H1 (cell line): Measurements from ENCODE around the gene ITFG2. TPM values are rescaled to one million over a fixed set of nuclear protein-coding genes. Genes with fewer than 3 reads are reported as not detected.

Experiments used
- CTCF ChIA-PET: fragments of 300-600 bp; sonication (Branson Sonifier 250); formaldehyde crosslinking; loops from one replicate; lab custom pipeline; 2021; ENCODE audit not compliant: partially characterized antibody; lab: Charles Lee
- POLR2A ChIA-PET: fragments of 300-600 bp; sonication (Branson Sonifier 250); formaldehyde crosslinking; loops from one replicate; lab custom pipeline; 2021; ENCODE audit warnings: inconsistent platforms; ENCODE audit not compliant: partially characterized antibody; lab: Charles Lee
- DNase-seq, 2 experiments: peaks; one replicate each; pipeline versions ENCODE4 v3.0.0 to v3.0.0-alpha.2; 2010 to 2022; ENCODE audit warnings: low spot score in 2 of 2, low read depth in 1 of 2, mixed read lengths in 1 of 2
- FAIRE-seq: peaks from 2 replicates; lab custom pipeline; 2011; peaks lifted over from hg19 to GRCh38; lab: Jason Lieb, UNC
- H2AFZ ChIP-seq: 2 replicates; pipeline ENCODE4 v1.8.1; 2012; ENCODE audit warnings: low read length, inconsistent platforms
- H2AK5ac ChIP-seq: 2 replicates; pipeline ENCODE4 v1.6.1; 2013; ENCODE audit warnings: low read depth, low read length
- H2BK120ac ChIP-seq: replicated peaks from 2 replicates; pipeline ENCODE3; 2013; ENCODE audit warnings: low read depth, low read length, inconsistent platforms
- H2BK12ac ChIP-seq: 2 replicates; pipeline ENCODE4 v1.6.1; 2013; ENCODE audit warnings: low read depth, low read length
- H2BK15ac ChIP-seq: 2 replicates; pipeline ENCODE4 v1.6.1; 2013; ENCODE audit warnings: low read length
- H2BK20ac ChIP-seq: 2 replicates; pipeline ENCODE4 v1.6.1; 2013; ENCODE audit warnings: low read length
- H2BK5ac ChIP-seq: 2 replicates; pipeline ENCODE4 v1.6.1; 2013; ENCODE audit warnings: low read depth, low read length
- H3K14ac ChIP-seq: 2 replicates; pipeline ENCODE4 v1.6.1; 2013; ENCODE audit warnings: inconsistent platforms; ENCODE audit not compliant: insufficient read length
- H3K18ac ChIP-seq: 2 replicates; pipeline ENCODE4 v1.6.1; 2013; ENCODE audit warnings: low read length; ENCODE audit errors: extremely low read depth
- H3K23ac ChIP-seq: 2 replicates; pipeline ENCODE4 v1.6.1; 2013; ENCODE audit warnings: inconsistent platforms; ENCODE audit not compliant: insufficient read length
- H3K23me2 ChIP-seq: 2 replicates; pipeline ENCODE4 v1.6.1; 2013; ENCODE audit warnings: low read depth, low read length
- H3K27ac ChIP-seq: 2 replicates; pipeline ENCODE4 v1.6.1; 2011; ENCODE audit warnings: low read depth, low read length, inconsistent platforms
- H3K27me3 ChIP-seq, 4 experiments: replicated peaks in 1 of 4; 1 replicate in 1 of 4; 2 replicates in 3 of 4; pipeline versions ENCODE4 v1.6.1 to v1.8.1; 2011 to 2013; ENCODE audit warnings: low read length in 3 of 4, mild to moderate bottlenecking in 3 of 4, inconsistent platforms in 2 of 4, mixed read lengths in 2 of 4, moderate library complexity in 1 of 4; ENCODE audit not compliant: control insufficient read depth in 3 of 4, insufficient read depth in 3 of 4; ENCODE audit errors: extremely low read depth in 1 of 4
- H3K36me3 ChIP-seq, 4 experiments: 2 replicates each; pipeline versions ENCODE4 v1.6.1 to v1.8.1; 2011 to 2013; ENCODE audit warnings: mild to moderate bottlenecking in 4 of 4, low read length in 3 of 4, moderate library complexity in 2 of 4, control low read depth in 1 of 4, inconsistent platforms in 1 of 4; ENCODE audit not compliant: insufficient read depth in 4 of 4, control insufficient read depth in 2 of 4
- H3K4ac ChIP-seq: replicated peaks from 2 replicates; pipeline ENCODE3; 2013; ENCODE audit warnings: low read length, low read depth, mixed read lengths, inconsistent platforms; ENCODE audit not compliant: insufficient read length
- H3K4me1 ChIP-seq, 4 experiments: replicated peaks in 1 of 4; 1 replicate in 1 of 4; 2 replicates in 3 of 4; pipeline versions ENCODE4 v1.6.1 to v1.8.1; 2011 to 2013; ENCODE audit warnings: low read length in 3 of 4, inconsistent platforms in 2 of 4, mixed read lengths in 1 of 4; ENCODE audit not compliant: insufficient read depth in 4 of 4, control insufficient read depth in 3 of 4
- H3K4me2 ChIP-seq, 2 experiments: 2 replicates each; pipeline versions ENCODE4 v1.6.1 to v1.8.1; 2011 to 2013; ENCODE audit warnings: low read depth in 2 of 2, low read length in 2 of 2, control low read depth in 1 of 2, inconsistent platforms in 1 of 2, mild to moderate bottlenecking in 1 of 2; ENCODE audit not compliant: insufficient read depth in 1 of 2
- H3K4me3 ChIP-seq, 4 experiments: fragments of 200-600, 300-600 bp in 1 of 4; sonication (generic), shearing (Covaris generic), sonication (Bioruptor Twin) in 1 of 4; 2 replicates each; pipeline versions ENCODE4 v1.5.1 to v1.8.1; 2011 to 2016; ENCODE audit warnings: low read length in 4 of 4, low read depth in 3 of 4, control low read depth in 2 of 4, inconsistent platforms in 2 of 4, mild to moderate bottlenecking in 2 of 4, mixed read lengths in 1 of 4, moderate library complexity in 1 of 4; ENCODE audit not compliant: insufficient read depth in 2 of 4; ENCODE audit errors: extremely low read depth in 1 of 4
- H3K56ac ChIP-seq: replicated peaks from 2 replicates; pipeline ENCODE3; 2013; ENCODE audit warnings: low read depth, mild to moderate bottlenecking, mixed read lengths, low read length, inconsistent platforms; ENCODE audit not compliant: insufficient read length
- H3K79me1 ChIP-seq: 2 replicates; pipeline ENCODE4 v1.6.1; 2013; ENCODE audit warnings: low read depth, low read length, control low read depth
- H3K79me2 ChIP-seq, 2 experiments: 2 replicates each; pipeline versions ENCODE4 v1.6.1 to v1.8.1; 2012 to 2013; ENCODE audit warnings: low read length in 2 of 2, mild to moderate bottlenecking in 2 of 2, inconsistent platforms in 1 of 2; ENCODE audit not compliant: insufficient read depth in 2 of 2, control insufficient read depth in 1 of 2
- H3K9ac ChIP-seq, 4 experiments: replicated peaks in 1 of 4; 1 replicate in 1 of 4; 2 replicates in 3 of 4; pipeline versions ENCODE4 v1.6.1 to v1.8.1; 2011 to 2013; ENCODE audit warnings: low read depth in 3 of 4, low read length in 3 of 4, control low read depth in 2 of 4, mild to moderate bottlenecking in 2 of 4, moderate library complexity in 2 of 4, inconsistent platforms in 1 of 4; ENCODE audit errors: extremely low read depth in 1 of 4
- H3K9me3 ChIP-seq, 2 experiments: 2 replicates each; pipeline versions ENCODE4 v1.6.1 to v1.8.1; 2012 to 2013; ENCODE audit warnings: mild to moderate bottlenecking in 2 of 2, moderate library complexity in 2 of 2, control low read depth in 1 of 2, inconsistent platforms in 1 of 2, low read depth in 1 of 2, low read length in 1 of 2, mixed read lengths in 1 of 2; ENCODE audit not compliant: insufficient read depth in 2 of 2
- H4K20me1 ChIP-seq, 2 experiments: replicated peaks in 1 of 2; 2 replicates each; pipeline versions ENCODE3 to v1.8.1; 2011 to 2013; ENCODE audit warnings: inconsistent platforms in 2 of 2, low read length in 2 of 2, mild to moderate bottlenecking in 1 of 2; ENCODE audit not compliant: insufficient read depth in 2 of 2, control insufficient read depth in 1 of 2
- H4K5ac ChIP-seq: 2 replicates; pipeline ENCODE4 v1.6.1; 2013; ENCODE audit warnings: low read length, low read depth, mixed read lengths, inconsistent platforms; ENCODE audit not compliant: insufficient read length
- H4K8ac ChIP-seq: 2 replicates; pipeline ENCODE4 v1.8.0; 2013; ENCODE audit warnings: mild to moderate bottlenecking, moderate library complexity, low read length, inconsistent platforms; ENCODE audit not compliant: insufficient read depth; ENCODE audit errors: extremely low read depth
- H4K91ac ChIP-seq: replicated peaks from 2 replicates; pipeline ENCODE3; 2013; ENCODE audit warnings: low read length, mixed read lengths, inconsistent platforms; ENCODE audit not compliant: insufficient read length
- NRF1 ChIP-seq: IDR thresholded peaks from 2 replicates; pipeline ENCODE4 v1.6.1; 2011; ENCODE audit warnings: mild to moderate bottlenecking, low read depth, low read length, improper control_type of control experiment
- POLR2A ChIP-seq, 2 experiments: IDR thresholded peaks; 1 replicate in 1 of 2; 2 replicates in 1 of 2; pipeline ENCODE4 v1.6.1; 2011; ENCODE audit warnings: low read depth in 2 of 2, low read length in 2 of 2, mild to moderate bottlenecking in 2 of 2; ENCODE audit errors: control extremely low read depth in 1 of 2
- SIN3A ChIP-seq, 2 experiments: IDR thresholded peaks in 1 of 2; conservative IDR thresholded peaks in 1 of 2; 2 replicates each; pipeline ENCODE4 v1.6.1; 2011 to 2012; ENCODE audit warnings: low read length in 2 of 2, improper control_type of control experiment in 1 of 2, low read depth in 1 of 2, mild to moderate bottlenecking in 1 of 2
- WGBS, 2 experiments: shearing (Covaris generic) in 1 of 2; methylation state at CpG; one replicate each; pipeline versions ENCODE4 v1.1.6 to v1.1.7; 2013 to 2015; ENCODE audit warnings: low lambda C conversion rate in 2 of 2, mixed read lengths in 2 of 2, inconsistent platforms in 1 of 2, low coverage in 1 of 2, missing lambda C conversion rate in 1 of 2; ENCODE audit not compliant: insufficient replicate concordance in 2 of 2, insufficient coverage in 1 of 2, insufficient read length in 1 of 2; ENCODE audit errors: extremely low coverage in 1 of 2, missing lambda C conversion rate in 1 of 2; 5-methylcytosine and 5-hydroxymethylcytosine counted together
- polyA plus RNA-seq, 7 experiments: library from polyadenylated mRNA; depleted of rRNA in 3 of 7; stranded (reverse) in 5 of 7; unstranded in 2 of 7; fragments of >200 nt in 5 of 7; fragments of 200-250 nt in 2 of 7; gene quantifications; 1 replicate in 5 of 7; 2 replicates in 1 of 7; 4 replicates in 1 of 7; pipeline versions ENCODE4 v1.2.1 to v1.2.3, GENCODE V29; 2011 to 2013; ENCODE audit warnings: missing spikeins in 2 of 7, mixed read lengths in 2 of 7
- total RNA-seq: library from RNA; stranded (reverse); fragmentation: NEBNext Ultra II Directional; extraction: Animal tissue kit (Norgen Biotek cat#: 25700); gene quantifications from 2 replicates; pipeline ENCODE4 v1.2.1, GENCODE V29; 2021

Gene ITFG2
- total and polyA plus RNA-seq, 2 of the 8 experiments (the other 6 are each of a cell fraction or from before 2014, with no cell fraction given) = 15.0 to 22.9 TPM

DNA sequence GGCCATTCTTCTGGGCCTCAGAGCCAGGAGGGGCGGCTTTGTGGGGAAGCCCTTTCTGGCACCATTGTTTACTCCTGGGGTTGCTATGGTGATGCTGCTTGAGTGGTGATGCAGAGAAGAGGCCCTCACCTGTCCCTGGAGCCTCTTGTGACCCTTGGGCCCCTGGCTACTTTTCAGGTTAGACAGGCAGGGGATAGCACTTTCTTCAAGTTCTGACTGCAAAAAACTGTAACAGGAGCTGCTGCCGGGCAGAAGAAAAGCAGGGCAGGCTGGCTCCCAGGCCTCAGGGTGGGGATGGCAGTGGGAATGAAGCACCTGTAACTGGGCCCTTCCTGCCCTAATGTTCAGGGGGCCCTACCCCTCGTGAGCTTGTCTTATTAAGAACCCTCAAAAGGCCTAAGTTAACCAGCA lies 44.6 kb downstream of the ITFG2 start, which contains the start of gene TEX52:
TSS of gene TEX52 (minus strand) at position 19 of the 411 bp plus-strand sequence. CDS start at position 6, 13 bp downstream.
- no peaks in the 10 kb centered on the region for H3K9me3 ChIP-seq
- TF ChIP-seq SIN3A (conservative IDR thresholded peaks at IDR 0.05 in 1 of 2, IDR thresholded peaks at IDR 0.05 in 1 of 2; ENCODE audit: low read depth in 1 of 2, low read length in 2 of 2) = 0 out of 4 replicates have a peak, but pooled peaks of 1 of the 2 experiments have one; percentile 10
- no peak for TF ChIP-seq NRF1
- TF ChIP-seq POLR2A (IDR thresholded peaks at IDR 0.05; ENCODE audit: control extremely low read depth in 1 of 2, low read depth in 2 of 2, low read length in 2 of 2) = peak in 1 of 2 experiments; percentile 54; a peak in 1 of 3 replicates
- POLR2A ChIA-PET = interaction anchor here (0.6 to 3.8 kb wide), 18 partner anchors 8 to 135 kb away, joined by 3 to 31 read pairs (median 5); partner anchors contain the start of genes FOXM1, ITFG2 and RHNO1
- no peak within 1 kb of the TSS for H3K23ac ChIP-seq
- H2AK5ac ChIP-seq = no peak within 1 kb of the TSS; the same call in 1 of the 2 replicates
- no peak within 1 kb of the TSS for H3K27ac ChIP-seq
- H2BK12ac ChIP-seq = no peak within 1 kb of the TSS
- H3K9ac ChIP-seq = peak within 1 kb of the TSS in 2 of 4 experiments; percentile 25 to 38; a peak in 2 of 7 replicates
- no peak within 1 kb of the TSS for H3K56ac ChIP-seq
- no peak within 1 kb of the TSS for H4K5ac ChIP-seq
- H3K14ac ChIP-seq = no peak within 1 kb of the TSS
- peaks cover 3 to 5% of the 10 kb centered on the region in 2 experiments for H4K20me1 ChIP-seq
- no peaks in the 10 kb centered on the region for H3K23me2 ChIP-seq
- 77% methylated on average over 3 of the region's 3 CpGs; no CpG with 5 or more reads in 1 of the 2 experiments for WGBS, 2 experiments
- peak in 1 of 2 experiments; percentile 63 for DNase-seq
- H2BK120ac ChIP-seq = no peak within 1 kb of the TSS
- H4K8ac ChIP-seq = no peak within 1 kb of the TSS
- no peaks in the 10 kb centered on the region for H3K27me3 ChIP-seq
- no peak within 1 kb of the TSS for H2AFZ ChIP-seq
- H3K4ac ChIP-seq = no peak within 1 kb of the TSS
- H2BK5ac ChIP-seq = no peak within 1 kb of the TSS
- no peak within 1 kb of the TSS for H4K91ac ChIP-seq
- no peaks in the 10 kb centered on the region for H3K79me2 ChIP-seq
- H3K18ac ChIP-seq = no peak within 1 kb of the TSS
- H2BK15ac ChIP-seq = no peak within 1 kb of the TSS
- H3K4me2 ChIP-seq = no peak within 1 kb of the TSS
- FAIRE-seq = no peak
- no peak within 1 kb of the TSS for H2BK20ac ChIP-seq
- H3K79me1 ChIP-seq = no peaks in the 10 kb centered on the region
- peaks cover 0 to 6% (median under 1%) of the 10 kb centered on the region in 4 experiments; a peak in 4 of 7 replicates for H3K4me1 ChIP-seq
- CTCF ChIA-PET = interaction anchor here (1.1 to 6.5 kb wide), 10 partner anchors 8 to 185 kb away, joined by 3 to 84 read pairs (median 5); no protein-coding TSS in a partner anchor
- no peak within 1 kb of the TSS for H3K4me3 ChIP-seq
- peaks cover 0 to 29% (median 15%) of the 10 kb centered on the region in 4 experiments; a peak in 4 of 8 replicates for H3K36me3 ChIP-seq
